KMS-11 (cell line): ENCODE measurements around the gene CLK3.

Experiments
- H2AFZ ChIP-seq: fragments of 200-600 bp; sonication (generic); 2 replicates; pipeline ENCODE4 v1.6.1; 2016; ENCODE audit warnings: antibody characterized with exemption, mixed run types, low read depth
- H3K27ac ChIP-seq: fragments of 200-600 bp; sonication (generic); 2 replicates; pipeline ENCODE4 v1.6.1; 2016; ENCODE audit warnings: mild to moderate bottlenecking, mixed run types
- H3K27me3 ChIP-seq: fragments of 200-600 bp; sonication (generic); 2 replicates; pipeline ENCODE4 v1.6.1; 2017; ENCODE audit warnings: mild to moderate bottlenecking, low read depth, mixed run types, moderate library complexity; ENCODE audit not compliant: insufficient read depth
- H3K36me3 ChIP-seq: fragments of 200-600 bp; sonication (generic); 2 replicates; pipeline ENCODE4 v1.6.1; 2017; ENCODE audit warnings: mild to moderate bottlenecking, mixed run types; ENCODE audit not compliant: insufficient read depth
- H3K4me1 ChIP-seq: fragments of 200-600 bp; sonication (generic); 2 replicates; pipeline ENCODE4 v1.6.1; 2016; ENCODE audit warnings: mild to moderate bottlenecking, low read depth, mixed run types; ENCODE audit not compliant: poor library complexity, severe bottlenecking
- H3K4me2 ChIP-seq: fragments of 200-600 bp; sonication (generic); 2 replicates; pipeline ENCODE4 v1.7.0; 2016; ENCODE audit warnings: mild to moderate bottlenecking, mixed run types
- H3K4me3 ChIP-seq: fragments of 200-600 bp; sonication (generic); IDR thresholded peaks from 2 replicates; pipeline ENCODE4 v1.6.1; 2017; ENCODE audit warnings: low read depth, low read length, mixed read lengths; ENCODE audit not compliant: insufficient read depth
- H3K79me2 ChIP-seq: fragments of 200-600 bp; sonication (generic); 2 replicates; pipeline ENCODE4 v1.6.1; 2016; ENCODE audit warnings: low read depth, mixed run types; ENCODE audit not compliant: insufficient read depth
- H3K9ac ChIP-seq: fragments of 200-600 bp; sonication (generic); 2 replicates; pipeline ENCODE4 v1.6.1; 2016; ENCODE audit warnings: mild to moderate bottlenecking, mixed run types
- H4K20me1 ChIP-seq: fragments of 200-600 bp; sonication (generic); 2 replicates; pipeline ENCODE4 v1.6.1; 2016; ENCODE audit warnings: mild to moderate bottlenecking, mixed run types; ENCODE audit not compliant: insufficient read depth
- TF ChIP-seq, protein P1 (sequence below): fragments of 200-600 bp; sonication (generic); conservative IDR thresholded peaks from 2 replicates; pipeline ENCODE4 v1.6.1; 2017; ENCODE audit warnings: low read depth, mild to moderate bottlenecking, antibody characterized with exemption, low read length, moderate library complexity, mixed read lengths

CLK3 gene

DNA sequence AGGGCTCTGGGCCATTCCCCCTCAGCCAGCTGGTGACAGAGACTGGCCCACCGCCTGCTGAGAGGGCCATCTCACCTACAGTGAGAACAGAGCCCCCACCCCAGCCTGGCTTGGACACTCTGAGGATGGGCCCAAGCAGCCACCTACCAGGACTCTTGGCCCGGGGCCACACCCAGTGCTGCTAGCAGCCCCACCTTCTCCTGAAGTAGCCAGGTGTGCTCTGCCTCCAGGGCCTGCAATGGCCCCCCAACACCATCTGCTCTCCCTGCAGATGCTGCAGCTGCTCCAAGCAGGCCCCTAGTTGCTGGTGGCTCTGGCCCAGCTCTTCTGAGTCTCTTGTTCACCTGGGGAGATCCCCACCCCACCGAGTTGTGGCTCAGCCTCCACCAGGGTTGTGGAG is 6.8 kb upstream of the CLK3 start:
- Histone ChIP-seq H4K20me1 (no peaks in the 10 kb centered on the region), H3K27ac (no peak overlapping the region), H3K9ac (no peak overlapping the region), H2AFZ (no peak overlapping the region), H3K4me1 (no peaks in the 10 kb centered on the region), H3K4me3 (no peak overlapping the region), H3K4me2 (no peak overlapping the region), H3K27me3 (no peaks in the 10 kb centered on the region), H3K36me3 (no peaks in the 10 kb centered on the region), H3K79me2 (no peaks in the 10 kb centered on the region)
- TF ChIP-seq, protein P1, sequence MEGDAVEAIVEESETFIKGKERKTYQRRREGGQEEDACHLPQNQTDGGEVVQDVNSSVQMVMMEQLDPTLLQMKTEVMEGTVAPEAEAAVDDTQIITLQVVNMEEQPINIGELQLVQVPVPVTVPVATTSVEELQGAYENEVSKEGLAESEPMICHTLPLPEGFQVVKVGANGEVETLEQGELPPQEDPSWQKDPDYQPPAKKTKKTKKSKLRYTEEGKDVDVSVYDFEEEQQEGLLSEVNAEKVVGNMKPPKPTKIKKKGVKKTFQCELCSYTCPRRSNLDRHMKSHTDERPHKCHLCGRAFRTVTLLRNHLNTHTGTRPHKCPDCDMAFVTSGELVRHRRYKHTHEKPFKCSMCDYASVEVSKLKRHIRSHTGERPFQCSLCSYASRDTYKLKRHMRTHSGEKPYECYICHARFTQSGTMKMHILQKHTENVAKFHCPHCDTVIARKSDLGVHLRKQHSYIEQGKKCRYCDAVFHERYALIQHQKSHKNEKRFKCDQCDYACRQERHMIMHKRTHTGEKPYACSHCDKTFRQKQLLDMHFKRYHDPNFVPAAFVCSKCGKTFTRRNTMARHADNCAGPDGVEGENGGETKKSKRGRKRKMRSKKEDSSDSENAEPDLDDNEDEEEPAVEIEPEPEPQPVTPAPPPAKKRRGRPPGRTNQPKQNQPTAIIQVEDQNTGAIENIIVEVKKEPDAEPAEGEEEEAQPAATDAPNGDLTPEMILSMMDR = no peak

DNA sequence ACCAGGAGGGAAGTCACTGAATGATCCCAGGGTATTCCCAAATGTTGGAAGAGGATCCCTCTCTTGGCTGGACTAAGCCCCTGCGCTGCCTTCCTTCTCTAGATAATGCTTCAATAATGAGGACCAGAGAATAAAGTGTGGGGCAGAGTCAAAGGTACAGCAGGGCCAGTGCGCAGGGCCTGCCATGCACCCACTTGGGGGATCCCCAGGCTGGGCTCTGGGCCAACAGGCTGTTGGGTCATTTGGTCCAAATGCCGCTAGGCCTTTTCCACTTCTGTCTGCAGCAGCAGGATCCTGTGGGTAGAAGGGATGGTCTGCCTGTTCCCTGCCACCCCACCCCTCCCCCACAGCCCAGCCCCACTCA is 5.7 kb upstream of the CLK3 start:
- H3K4me1 ChIP-seq = peaks cover 6% of the 10 kb centered on the region
- no peak overlapping the region for H3K4me3 ChIP-seq
- no peak overlapping the region for H2AFZ ChIP-seq
- TF ChIP-seq, protein P1 = no peak
- H3K27ac ChIP-seq = no peak overlapping the region
- H4K20me1 ChIP-seq = no peaks in the 10 kb centered on the region
- H3K79me2 ChIP-seq = no peaks in the 10 kb centered on the region
- H3K9ac ChIP-seq = no peak overlapping the region
- H3K36me3 ChIP-seq = no peaks in the 10 kb centered on the region
- H3K27me3 ChIP-seq = no peaks in the 10 kb centered on the region
- H3K4me2 ChIP-seq = no peak overlapping the region

DNA sequence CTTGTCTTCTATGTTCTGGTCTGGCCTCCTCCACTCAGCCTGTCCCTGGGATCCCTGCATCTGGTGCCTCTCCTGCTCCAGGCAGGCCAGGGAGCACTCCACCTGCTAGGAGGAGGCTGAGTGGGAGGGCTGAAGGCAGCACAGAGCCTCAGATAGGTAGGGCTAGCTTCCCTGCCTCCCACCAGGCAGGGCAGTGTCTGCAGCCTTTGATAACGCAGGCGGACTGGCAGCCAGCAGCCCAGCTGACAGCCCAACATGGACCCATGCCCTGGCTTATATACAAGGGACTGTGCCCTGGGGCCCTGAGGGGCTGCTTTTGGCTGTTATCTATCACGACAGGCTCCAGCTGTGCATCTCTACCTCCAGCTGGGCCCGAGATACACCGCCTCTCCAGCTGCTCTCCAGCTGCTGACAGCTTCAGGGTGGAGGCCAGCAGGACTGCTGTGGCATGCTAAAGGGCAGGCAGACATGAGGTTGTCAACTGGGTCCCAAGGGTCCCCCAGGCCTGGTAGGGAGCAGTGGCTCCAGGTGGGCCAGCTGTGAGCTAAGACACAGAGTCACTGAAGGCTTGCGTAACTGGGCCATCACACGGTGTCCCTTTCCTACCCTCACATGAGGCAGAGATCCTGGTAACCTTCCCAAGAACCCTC is 5.2 kb upstream of the CLK3 start:
- Histone ChIP-seq H3K79me2 (no peaks in the 10 kb centered on the region), H3K4me3 (no peak overlapping the region), H3K4me2 (no peak overlapping the region), H3K9ac (no peak overlapping the region), H3K27me3 (no peaks in the 10 kb centered on the region), H4K20me1 (no peaks in the 10 kb centered on the region), H3K4me1 (peaks cover 6% of the 10 kb centered on the region), H3K36me3 (no peaks in the 10 kb centered on the region), H3K27ac (no peak overlapping the region), H2AFZ (no peak overlapping the region)
- TF ChIP-seq, protein P1 = no peak

DNA sequence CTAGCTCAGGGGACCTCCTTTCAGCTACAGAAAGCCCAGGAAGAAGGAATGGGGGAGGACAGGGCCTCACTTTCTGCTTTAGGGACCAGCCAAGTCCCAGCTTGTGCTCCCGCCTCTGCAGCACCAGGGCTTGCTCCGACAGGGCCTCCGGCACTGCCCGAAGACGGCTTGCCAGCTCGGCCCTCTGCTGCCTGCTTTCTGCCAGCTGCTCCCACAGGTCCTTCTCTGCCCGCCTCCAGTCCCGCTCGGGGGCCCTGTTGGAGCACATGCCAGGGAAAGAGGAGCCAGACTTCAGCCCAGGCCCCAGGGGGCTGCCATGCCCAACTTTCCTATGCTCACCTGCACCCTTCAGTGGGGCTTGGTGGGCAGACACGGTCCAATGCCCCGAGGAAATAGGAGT is 4.3 kb upstream of the CLK3 start:
- Histone ChIP-seq H3K4me3 (no peak overlapping the region), H3K27me3 (no peaks in the 10 kb centered on the region), H3K79me2 (peaks cover 6% of the 10 kb centered on the region), H4K20me1 (no peaks in the 10 kb centered on the region), H3K36me3 (no peaks in the 10 kb centered on the region), H3K27ac (no peak overlapping the region), H3K4me2 (no peak overlapping the region), H3K9ac (no peak overlapping the region), H3K4me1 (peaks cover 6% of the 10 kb centered on the region), H2AFZ (no peak overlapping the region)
- TF ChIP-seq, protein P1 = no peak
